GM11168 (cell line): ENCODE measurements around the gene PACS1.
"Not testable (repeated sequence)": the region's sequence is repeated elsewhere in the genome, so short reads cannot be mapped to it uniquely, and the experiment has no call there.

Source experiments
- in situ Hi-C: fragments of 300-500 bp; cut with MboI; formaldehyde crosslinking; loops from one replicate; pipeline ENCODE4 v1.12.0; 2022; ENCODE audit warnings: low sequenced_read_pairs; ENCODE audit not compliant: unreplicated experiment

The PACS1 gene

GRCh38 chr11:66106786-66107599 is 36.9 kb downstream of the PACS1 start:
- in situ Hi-C loops: no loop called here

GRCh38 chr11:66107600-66108510 is 37.8 kb downstream of the PACS1 start:
- in situ Hi-C loops: no loop called here

- in situ Hi-C loops: no loop called here
These were observed 39.2 kb downstream of the PACS1 start for GRCh38 chr11:66109294-66109693.

GRCh38 chr11:66111158-66111557 is 41.1 kb downstream of the PACS1 start:
- in situ Hi-C loops: no loop called here

GRCh38 chr11:66112041-66112491 is 42.0 kb downstream of the PACS1 start:
- in situ Hi-C loops: no loop called here

GRCh38 chr11:66112601-66113499 is 42.8 kb downstream of the PACS1 start:
- in situ Hi-C loops: no loop called here

GRCh38 chr11:66114957-66115356 is 44.9 kb downstream of the PACS1 start:
- in situ Hi-C loops: not testable (repeated sequence)

- in situ Hi-C loops: no loop called here
These were observed 45.7 kb downstream of the PACS1 start for GRCh38 chr11:66115638-66116301.

GRCh38 chr11:66116576-66117361 is 46.7 kb downstream of the PACS1 start:
- in situ Hi-C loops: no loop called here

- in situ Hi-C loops: no loop called here
These were observed 48.8 kb downstream of the PACS1 start for GRCh38 chr11:66118847-66119246.

- in situ Hi-C loops: no loop called here
These were observed 49.5 kb downstream of the PACS1 start for GRCh38 chr11:66119348-66120133.

- in situ Hi-C loops: no loop called here
These were observed 51.4 kb downstream of the PACS1 start for GRCh38 chr11:66121466-66121865.

GRCh38 chr11:66123902-66124301 is 53.8 kb downstream of the PACS1 start:
- in situ Hi-C loops: no loop called here

GRCh38 chr11:66124564-66124963 is 54.5 kb downstream of the PACS1 start:
- in situ Hi-C loops: no loop called here

- in situ Hi-C loops: no loop called here
These were observed 56.0 kb downstream of the PACS1 start for GRCh38 chr11:66126064-66126463.

GRCh38 chr11:66126808-66127555 is 56.9 kb downstream of the PACS1 start:
- in situ Hi-C loops: no loop called here

- in situ Hi-C loops: no loop called here
These were observed 60.9 kb downstream of the PACS1 start for GRCh38 chr11:66130978-66131377.
